PFSK-1 (cell line): ENCODE measurements around the gene METTL14.

Experiments
- FOXP2 ChIP-seq: optimal IDR thresholded peaks from 2 replicates; pipeline ENCODE3; 2011; ENCODE audit warnings: borderline replicate concordance, control low read depth, inconsistent platforms; ENCODE audit not compliant: insufficient read depth; ENCODE audit errors: extremely low read length, extremely low read depth
- POLR2AphosphoS5 ChIP-seq: IDR thresholded peaks from 2 replicates; pipeline ENCODE4 v1.6.1; 2012; ENCODE audit warnings: low read depth, mild to moderate bottlenecking, control low read depth, low read length, moderate library complexity
- SIN3A ChIP-seq: IDR thresholded peaks from 2 replicates; pipeline ENCODE4 v1.6.1; 2012; ENCODE audit warnings: mild to moderate bottlenecking, low read length, moderate library complexity, borderline replicate concordance; ENCODE audit not compliant: insufficient read depth
- TAF1 ChIP-seq: IDR thresholded peaks from 2 replicates; pipeline ENCODE4 v1.6.1; 2012; ENCODE audit warnings: low read length, control low read depth, borderline replicate concordance; ENCODE audit not compliant: insufficient read depth
- TF ChIP-seq, protein P1 (sequence below), 2 experiments: IDR thresholded peaks; 2 replicates each; pipeline versions ENCODE4 v1.6.1 to v1.8.0; 2011 to 2012; ENCODE audit warnings: low read depth in 2 of 2, low read length in 2 of 2, control low read depth in 1 of 2, inconsistent platforms in 1 of 2, mild to moderate bottlenecking in 1 of 2, moderate library complexity in 1 of 2; ENCODE audit not compliant: insufficient read depth in 1 of 2

DNA sequence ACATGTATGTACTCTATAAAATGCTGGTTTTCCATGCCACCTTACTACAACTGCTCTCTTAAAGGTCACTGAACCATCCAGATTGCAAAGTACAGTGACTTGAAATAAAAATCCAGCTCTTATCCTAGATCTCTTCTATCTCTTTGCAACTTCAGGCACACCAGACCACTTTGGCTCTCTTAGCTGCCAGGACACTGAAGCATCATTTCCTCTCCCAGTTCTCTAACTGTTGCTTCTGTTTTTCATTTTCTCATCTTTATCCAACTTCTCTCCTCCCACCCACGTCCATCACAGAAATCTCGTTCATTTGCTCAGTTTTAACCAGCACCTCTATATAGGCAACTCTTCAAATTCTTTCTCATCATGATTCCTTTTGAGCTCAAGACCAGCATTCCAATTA is 74.3 kb downstream of the METTL14 start:
- no peak for TF ChIP-seq TAF1
- no peak for TF ChIP-seq FOXP2
- no peak for TF ChIP-seq POLR2AphosphoS5
- TF ChIP-seq SIN3A, result no peak
- TF ChIP-seq, protein P1, sequence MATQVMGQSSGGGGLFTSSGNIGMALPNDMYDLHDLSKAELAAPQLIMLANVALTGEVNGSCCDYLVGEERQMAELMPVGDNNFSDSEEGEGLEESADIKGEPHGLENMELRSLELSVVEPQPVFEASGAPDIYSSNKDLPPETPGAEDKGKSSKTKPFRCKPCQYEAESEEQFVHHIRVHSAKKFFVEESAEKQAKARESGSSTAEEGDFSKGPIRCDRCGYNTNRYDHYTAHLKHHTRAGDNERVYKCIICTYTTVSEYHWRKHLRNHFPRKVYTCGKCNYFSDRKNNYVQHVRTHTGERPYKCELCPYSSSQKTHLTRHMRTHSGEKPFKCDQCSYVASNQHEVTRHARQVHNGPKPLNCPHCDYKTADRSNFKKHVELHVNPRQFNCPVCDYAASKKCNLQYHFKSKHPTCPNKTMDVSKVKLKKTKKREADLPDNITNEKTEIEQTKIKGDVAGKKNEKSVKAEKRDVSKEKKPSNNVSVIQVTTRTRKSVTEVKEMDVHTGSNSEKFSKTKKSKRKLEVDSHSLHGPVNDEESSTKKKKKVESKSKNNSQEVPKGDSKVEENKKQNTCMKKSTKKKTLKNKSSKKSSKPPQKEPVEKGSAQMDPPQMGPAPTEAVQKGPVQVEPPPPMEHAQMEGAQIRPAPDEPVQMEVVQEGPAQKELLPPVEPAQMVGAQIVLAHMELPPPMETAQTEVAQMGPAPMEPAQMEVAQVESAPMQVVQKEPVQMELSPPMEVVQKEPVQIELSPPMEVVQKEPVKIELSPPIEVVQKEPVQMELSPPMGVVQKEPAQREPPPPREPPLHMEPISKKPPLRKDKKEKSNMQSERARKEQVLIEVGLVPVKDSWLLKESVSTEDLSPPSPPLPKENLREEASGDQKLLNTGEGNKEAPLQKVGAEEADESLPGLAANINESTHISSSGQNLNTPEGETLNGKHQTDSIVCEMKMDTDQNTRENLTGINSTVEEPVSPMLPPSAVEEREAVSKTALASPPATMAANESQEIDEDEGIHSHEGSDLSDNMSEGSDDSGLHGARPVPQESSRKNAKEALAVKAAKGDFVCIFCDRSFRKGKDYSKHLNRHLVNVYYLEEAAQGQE (IDR thresholded peaks at IDR 0.05; ENCODE audit: insufficient read depth in 1 of 2, low read depth in 2 of 2, low read length in 2 of 2), result no peak
